ENCODE results near the gene DNAH10.

Gene DNAH10

GRCh38 chr12:123976227-123976826 is 214.2 kb downstream of the DNAH10 start:
- no peak for DNase-seq

- DNase-seq, result no peak
Observed at GRCh38 chr12:123979566-123979965, 217.5 kb downstream of the DNAH10 start.

GRCh38 chr12:123982269-123982668 is 220.2 kb downstream of the DNAH10 start:
- no peak for DNase-seq

GRCh38 chr12:123983822-123984485 is 221.9 kb downstream of the DNAH10 start:
- DNase-seq, result peak; percentile 40

GRCh38 chr12:123984903-123985302 is 222.8 kb downstream of the DNAH10 start:
- DNase-seq, result no peak

Measured in activated naive CD4-positive, alpha-beta T cell treated with anti-CD3 and anti-CD28 coated beads, Interleukin-2, amount 50 U/mL, for 16 hours (primary cell).